GM12878 (cell line): ENCODE measurements around the gene RAB8A. TPM values are rescaled to one million over a fixed set of nuclear protein-coding genes. Genes with fewer than 3 reads are reported as not detected.

Experiments used
- ATAC-seq: fragments of 200-7000 bp; cut with Tn5 transposase; 3 replicates; pipeline ENCODE4 v1.9.1; 2020; ENCODE audit warnings: mild to moderate bottlenecking, moderate library complexity
- BruUV-seq: library from RNA; stranded (reverse); fragments of 400-500 nt; replicated peaks from 2 replicates; lab custom pipeline; 2021; lab: Mats Ljungman, UMichigan
- CTCF ChIA-PET: fragments of 300-600 bp; sonication (Branson Sonifier 250); formaldehyde crosslinking; extraction: SDS; loops from one replicate; lab custom pipeline; 2021; ENCODE audit warnings: inconsistent platforms; lab: Yijun Ruan, JAX
- POLR2A ChIA-PET: fragments of 350-600 bp; formaldehyde crosslinking; extraction: SDS; loops from one replicate; lab custom pipeline; 2021; ENCODE audit warnings: inconsistent platforms; lab: Charles Lee
- RAD21 ChIA-PET: fragments of 300-600 bp; sonication (Branson Sonifier 250); formaldehyde crosslinking; loops from one replicate; lab custom pipeline; 2023; ENCODE audit warnings: antibody characterized with exemption; ENCODE audit not compliant: unreplicated experiment; lab: Charles Lee
- SMC1A ChIA-PET: fragments of 300-600 bp; sonication (Branson Sonifier 250); formaldehyde crosslinking; loops from one replicate; lab custom pipeline; 2023; ENCODE audit not compliant: unreplicated experiment, uncharacterized antibody; lab: Charles Lee
- DNase-seq: peaks from one replicate; pipeline ENCODE4 v3.0.0-alpha.2; 2011; ENCODE audit warnings: low read depth, low spot score
- FAIRE-seq: peaks from 3 replicates; lab custom pipeline; 2011; peaks lifted over from hg19 to GRCh38; lab: Jason Lieb, UNC
- H2AFZ ChIP-seq: 2 replicates; pipeline ENCODE4 v1.6.0; 2011; ENCODE audit warnings: low read depth, low read length, control low read depth; ENCODE audit not compliant: control insufficient read depth
- H3K27ac ChIP-seq: 2 replicates; pipeline ENCODE4 v1.5.1; 2011; ENCODE audit warnings: control low read depth; ENCODE audit not compliant: control insufficient read depth, insufficient read depth
- H3K27me3 ChIP-seq, 2 experiments: replicated peaks in 1 of 2; 2 replicates each; pipeline versions ENCODE4 v1.6.0 to v1.6.1; 2011; ENCODE audit warnings: low read length in 1 of 2; ENCODE audit not compliant: control insufficient read depth in 2 of 2, insufficient read depth in 2 of 2
- H3K36me3 ChIP-seq, 2 experiments: 2 replicates each; pipeline ENCODE4 v1.5.1; 2011; ENCODE audit warnings: low read length in 1 of 2; ENCODE audit not compliant: control insufficient read depth in 2 of 2, insufficient read depth in 2 of 2
- H3K4me1 ChIP-seq: 2 replicates; pipeline ENCODE4 v1.6.1; 2011; ENCODE audit warnings: mild to moderate bottlenecking, low read length, moderate library complexity, mixed read lengths; ENCODE audit not compliant: control insufficient read depth, insufficient read depth
- H3K4me2 ChIP-seq: 2 replicates; pipeline ENCODE4 v1.6.0; 2011; ENCODE audit warnings: control low read depth; ENCODE audit not compliant: control insufficient read depth, insufficient read depth
- H3K4me3 ChIP-seq: fragments of 200-600 bp; sonication (generic); 2 replicates; pipeline ENCODE4 v1.5.1; 2016
- H3K79me2 ChIP-seq: 2 replicates; pipeline ENCODE4 v1.6.0; 2011; ENCODE audit warnings: low read length; ENCODE audit not compliant: control insufficient read depth, insufficient read depth
- H3K9ac ChIP-seq: 2 replicates; pipeline ENCODE4 v1.8.0; 2011; ENCODE audit warnings: low read length, control low read depth, mixed read lengths; ENCODE audit not compliant: control insufficient read depth, insufficient read depth
- H3K9me3 ChIP-seq: replicated peaks from 3 replicates; pipeline ENCODE4 v1.5.1; 2011; ENCODE audit warnings: mild to moderate bottlenecking, low read length; ENCODE audit not compliant: control insufficient read depth, insufficient read depth
- H4K20me1 ChIP-seq: 2 replicates; pipeline ENCODE4 v1.6.0; 2011; ENCODE audit not compliant: control insufficient read depth, insufficient read depth
- EED ChIP-seq: sonication (generic); IDR thresholded peaks from 2 replicates; pipeline ENCODE4 v1.6.1; 2016; ENCODE audit warnings: antibody characterized with exemption, low read depth
- ETV6 ChIP-seq, 2 experiments: fragments of 450-650 bp in 1 of 2; IDR thresholded peaks in 1 of 2; conservative IDR thresholded peaks in 1 of 2; 2 replicates each; pipeline ENCODE4 v1.6.1; 2014; ENCODE audit warnings: antibody characterized with exemption in 1 of 2, borderline replicate concordance in 1 of 2, low read depth in 1 of 2, mild to moderate bottlenecking in 1 of 2, moderate library complexity in 1 of 2
- IRF3 ChIP-seq: fragments of 450-650 bp; IDR thresholded peaks from 2 replicates; pipeline ENCODE4 v1.6.1; 2014; ENCODE audit warnings: mild to moderate bottlenecking
- JUNB ChIP-seq: IDR thresholded peaks from 2 replicates; pipeline ENCODE4 v1.6.1; 2016; ENCODE audit warnings: antibody characterized with exemption, mild to moderate bottlenecking
- MAX ChIP-seq: IDR thresholded peaks from 2 replicates; pipeline ENCODE4 v1.6.1; 2012; ENCODE audit warnings: low read depth, low read length, improper control_type of control experiment
- MTA2 ChIP-seq: fragments of 450-650 bp; IDR thresholded peaks from 2 replicates; pipeline ENCODE4 v1.6.1; 2016; ENCODE audit warnings: low read depth, mild to moderate bottlenecking, moderate library complexity
- MYC ChIP-seq: IDR thresholded peaks from 2 replicates; pipeline ENCODE4 v1.6.1; 2011; ENCODE audit warnings: mild to moderate bottlenecking, low read length, moderate library complexity, inconsistent platforms; ENCODE audit not compliant: insufficient read depth, insufficient replicate concordance, insufficient read length, severe bottlenecking
- NKRF ChIP-seq: fragments of 450-650 bp; conservative IDR thresholded peaks from 2 replicates; pipeline ENCODE4 v1.6.1; 2017; ENCODE audit warnings: mild to moderate bottlenecking, moderate library complexity
- PAX8 ChIP-seq: fragments of 450-650 bp; IDR thresholded peaks from 2 replicates; pipeline ENCODE4 v1.6.1; 2017; ENCODE audit warnings: mild to moderate bottlenecking, moderate library complexity
- PKNOX1 ChIP-seq: fragments of 450-650 bp; IDR thresholded peaks from 2 replicates; pipeline ENCODE4 v1.6.1; 2016; ENCODE audit warnings: mild to moderate bottlenecking
- PML ChIP-seq: IDR thresholded peaks from 2 replicates; pipeline ENCODE4 v1.6.1; 2012; ENCODE audit warnings: low read length, inconsistent platforms
- RCOR1 ChIP-seq: conservative IDR thresholded peaks from 2 replicates; pipeline ENCODE4 v1.6.1; 2012; ENCODE audit warnings: low read depth, low read length, improper control_type of control experiment
- SIX5 ChIP-seq: IDR thresholded peaks from 2 replicates; pipeline ENCODE4 v1.6.1; 2011; ENCODE audit warnings: mild to moderate bottlenecking, low read depth, low read length, moderate library complexity; ENCODE audit not compliant: severe bottlenecking
- SPI1 ChIP-seq: IDR thresholded peaks from 2 replicates; pipeline ENCODE4 v1.6.1; 2011; ENCODE audit warnings: low read depth, mild to moderate bottlenecking, low read length, moderate library complexity, borderline replicate concordance; ENCODE audit not compliant: insufficient read depth
- YBX1 ChIP-seq: fragments of 450-650 bp; IDR thresholded peaks from 2 replicates; pipeline ENCODE4 v1.6.1; 2016; ENCODE audit warnings: antibody characterized with exemption
- YY1 ChIP-seq: IDR thresholded peaks from 2 replicates; pipeline ENCODE4 v1.6.1; 2011; ENCODE audit warnings: low read depth, mild to moderate bottlenecking, low read length
- ZNF207 ChIP-seq: fragments of 450-650 bp; IDR thresholded peaks from 2 replicates; pipeline ENCODE4 v1.6.1; 2014; ENCODE audit warnings: antibody characterized with exemption, mild to moderate bottlenecking, borderline replicate concordance
- WGBS: methylation state at CpG from one replicate; pipeline ENCODE4 v1.1.6; 2016; ENCODE audit warnings: low lambda C conversion rate; ENCODE audit not compliant: insufficient replicate concordance, insufficient coverage; ENCODE audit errors: missing lambda C conversion rate; 5-methylcytosine and 5-hydroxymethylcytosine counted together
- in situ Hi-C: fragments of 300-500 bp; cut with MboI; formaldehyde crosslinking; loops from 9 replicates; pipeline ENCODE4 v1.14.3; 2018; ENCODE audit warnings: mixed read lengths
- intact Hi-C: fragments of 100-400 bp; cut with micrococcal nuclease; formaldehyde crosslinking; loops from one replicate; pipeline ENCODE4 v1.14.2; 2022; ENCODE audit not compliant: unreplicated experiment
- polyA plus RNA-seq, 11 experiments: library from polyadenylated mRNA; depleted of rRNA in 4 of 11; unstranded in 6 of 11; stranded (reverse) in 5 of 11; fragments of >200 nt; fragmentation: Nextera tagmentation in 4 of 11; fragmentation: Illumina TruSeq in 1 of 11; extraction: Ambion mirVana in 4 of 11; extraction: Trizol in 1 of 11; gene quantifications; 1 replicate in 1 of 11; 2 replicates in 10 of 11; pipeline versions ENCODE4 v1.2.1 to v1.2.3, GENCODE V29; 2011 to 2016; ENCODE audit warnings: inconsistent platforms in 2 of 11, missing spikeins in 2 of 11, low read depth in 1 of 11
- total RNA-seq, 4 experiments: library from RNA; depleted of rRNA in 3 of 4; stranded (reverse); fragments of >200 nt in 3 of 4; fragmentation: Illumina TruSeq in 1 of 4; extraction: Trizol in 1 of 4; gene quantifications; 2 replicates each; pipeline versions ENCODE4 v1.2.1 to v1.2.3, GENCODE V29; 2013 to 2021

Gene RAB8A
- total and polyA plus RNA-seq, 10 of the 15 experiments (the other 5 are each of a cell fraction or from before 2014, with no cell fraction given) = 23.9 to 314 (median 185) TPM

- Histone ChIP-seq H3K9me3 (no peaks in the 10 kb centered on the region; the same call in 2 of the 3 replicates), H3K4me3 (peak within 1 kb of the TSS; percentile 92), H4K20me1 (peaks cover 6% of the 10 kb centered on the region), H3K27ac (peak within 1 kb of the TSS; percentile 99), H3K4me1 (peaks cover 37% of the 10 kb centered on the region), H3K9ac (peak within 1 kb of the TSS; percentile 98), H2AFZ (no peak within 1 kb of the TSS), H3K4me2 (peak within 1 kb of the TSS; percentile 84), H3K27me3 (no peaks in the 10 kb centered on the region), H3K36me3 (peaks cover 0 to 2% of the 10 kb centered on the region in 2 experiments; a peak in 2 of 4 replicates), H3K79me2 (peaks cover 52% of the 10 kb centered on the region)
- in situ Hi-C loops = no loop called here
- WGBS = under 1% methylated on average over 13 of the region's 13 CpGs
- peak; percentile 90 for DNase-seq
- ChIA-PET CTCF (interaction anchor here (0.7 to 8.2 kb wide), 15 partner anchors 9 to 444 kb away, joined by 3 to 111 read pairs (median 6); partner anchors contain the start of genes FAM32A, RAB8A and TPM4), SMC1A (interaction anchor here (0.7 to 9.6 kb wide), 20 partner anchors 8 to 474 kb away, joined by 3 to 135 read pairs (median 5); partner anchors contain the start of genes AP1M1, CIB3, FAM32A and RAB8A), RAD21 (interaction anchor here (0.9 to 4.0 kb wide), 19 partner anchors 7 to 68 kb away, joined by 3 to 80 read pairs (median 5); partner anchors contain the start of genes AP1M1, FAM32A, RAB8A and TPM4), POLR2A (interaction anchor here (0.6 to 7.2 kb wide), 20 partner anchors 9 to 1762 kb away, joined by 3 to 174 read pairs (median 4); partner anchors contain the start of genes ADGRE5, CIB3, FAM32A and RAB8A)
- BruUV-seq = TSS peak; percentile 86
- FAIRE-seq = no peak
- peak; percentile 70 for ATAC-seq
- intact Hi-C loops = loop anchor here (1.0 to 5.0 kb wide), 2 partner anchors 25 to 444 kb away; no protein-coding TSS in a partner anchor
- TF ChIP-seq JUNB (peak; percentile 16), NKRF (no peak), PML (peak; percentile 53; the same call in 1 of the 2 replicates), RCOR1 (0 out of 2 replicates have a peak, but pooled peaks have one; percentile 29), YY1 (no peak), MYC (peak; percentile 24), IRF3 (no peak), EED (no peak; the same call in 1 of the 2 replicates), MTA2 (0 out of 2 replicates have a peak, but pooled peaks have one; percentile 6), SPI1 (peak; percentile 98), PAX8 (no peak), ETV6 (conservative IDR thresholded peaks at IDR 0.05 in 1 of 2, IDR thresholded peaks at IDR 0.05 in 1 of 2; ENCODE audit: borderline replicate concordance in 1 of 2, low read depth in 1 of 2) (peak in 1 of 2 experiments; percentile 65; a peak in 1 of 4 replicates), ZNF207 (no peak), SIX5 (no peak), YBX1 (no peak), MAX (peak; percentile 54; the same call in 1 of the 2 replicates), PKNOX1 (no peak; the same call in 1 of the 2 replicates)
Observed at GRCh38 chr19:16143399-16144215, 31.9 kb downstream of the RAB8A start, which contains the start of gene HSH2D. Gene HSH2D, plus strand, starts transcription at chr19:16143685. Its CDS starts 5,066 bp downstream, at chr19:16148751.
